Stimulated activated naive B cell treated with anti-CD40 and anti-IgM and Interleukin-4, amounts not matched to agents 10 μg/mL and 1 μg/mL and 100 μg/mL, for 72 hours (primary cell): ENCODE data around the gene SNX8.

Experiments
- ATAC-seq, 2 donors: fragments of 150-1000 bp; cut with Tn5 transposase; replicated peaks; 2 replicates each; pipeline ENCODE4 v1.10.0; 2021; ENCODE audit warnings: moderate library complexity in 1 of 2
- DNase-seq: peaks from one replicate; pipeline ENCODE4 v3.0.0; 2021
- H3K27ac Mint-ChIP-seq: one replicate; pipeline ENCODE4 v1.8.0; 2022; ENCODE audit warnings: mild to moderate bottlenecking, mixed read lengths
- H3K27me3 Mint-ChIP-seq, 2 donors: one replicate each; pipeline ENCODE4 v1.8.0; 2022; ENCODE audit warnings: mixed read lengths in 2 of 2
- H3K36me3 Mint-ChIP-seq, 2 donors: one replicate each; pipeline ENCODE4 v1.8.0; 2022; ENCODE audit warnings: mixed read lengths in 2 of 2, mild to moderate bottlenecking in 1 of 2
- H3K4me1 Mint-ChIP-seq, 2 donors: one replicate each; pipeline ENCODE4 v1.8.0; 2022; ENCODE audit warnings: mixed read lengths in 2 of 2, mild to moderate bottlenecking in 1 of 2
- H3K4me3 Mint-ChIP-seq, 2 donors: one replicate each; pipeline ENCODE4 v1.8.0; 2022; ENCODE audit warnings: mild to moderate bottlenecking in 2 of 2, mixed read lengths in 2 of 2, moderate library complexity in 1 of 2
- H3K9me3 Mint-ChIP-seq, 2 donors: one replicate each; pipeline ENCODE4 v1.8.0; 2022; ENCODE audit warnings: mixed read lengths in 2 of 2, mild to moderate bottlenecking in 1 of 2

SNX8 gene

GRCh38 chr7:2245883-2246675, 68.2 kb downstream of the SNX8 start:
- ATAC-seq (peak in 1 of 2 donors; percentile 3), DNase-seq (no peak)
- Mint-ChIP-seq H3K27me3 (no peaks in the 10 kb centered on the region), H3K4me1 (peaks cover 53 to 92% of the 10 kb centered on the region in 2 donors), H3K27ac (peak overlapping the region; percentile 96), H3K9me3 (no peaks in the 10 kb centered on the region), H3K36me3 (peaks cover 36 to 51% of the 10 kb centered on the region in 2 donors), H3K4me3 (peak overlapping the region; percentile 77 to 83)

- H3K9me3 Mint-ChIP-seq, result no peaks in the 10 kb centered on the region
- H3K27ac Mint-ChIP-seq, result peak overlapping the region; percentile 40
- ATAC-seq, result no peak
Observed at GRCh38 chr7:2244404-2244995, 69.7 kb downstream of the SNX8 start.

GRCh38 chr7:2243458-2243857, 70.8 kb downstream of the SNX8 start:
- Mint-ChIP-seq H3K9me3 (no peaks in the 10 kb centered on the region), H3K36me3 (peaks cover 32 to 46% of the 10 kb centered on the region in 2 donors), H3K4me3 (peak overlapping the region; percentile 99), H3K27ac (peak overlapping the region; percentile 77), H3K4me1 (peaks cover 44 to 89% of the 10 kb centered on the region in 2 donors), H3K27me3 (no peaks in the 10 kb centered on the region)
- ATAC-seq (no peak), DNase-seq (no peak)

More at GRCh38 chr7:2244404-2244995, 69.7 kb downstream of the SNX8 start:
- H3K27me3 Mint-ChIP-seq, result no peaks in the 10 kb centered on the region
- H3K4me3 Mint-ChIP-seq, result peak overlapping the region in 1 of 2 donors; percentile 42
- H3K4me1 Mint-ChIP-seq, result peaks cover 52 to 90% of the 10 kb centered on the region in 2 donors
- no peak for DNase-seq
- H3K36me3 Mint-ChIP-seq, result peaks cover 27 to 44% of the 10 kb centered on the region in 2 donors

- Mint-ChIP-seq H3K27me3 (no peaks in the 10 kb centered on the region), H3K27ac (peak overlapping the region; percentile 99), H3K4me3 (peak overlapping the region; percentile 99), H3K4me1 (peaks cover 44 to 89% of the 10 kb centered on the region in 2 donors), H3K36me3 (peaks cover 35 to 47% of the 10 kb centered on the region in 2 donors), H3K9me3 (no peaks in the 10 kb centered on the region)
- DNase-seq, result no peak
- peak; percentile 39 to 42 for ATAC-seq
Observed at GRCh38 chr7:2242541-2243429, 71.5 kb downstream of the SNX8 start.

GRCh38 chr7:2241580-2242540, 72.4 kb downstream of the SNX8 start, which contains the start of the genes MRM2 and NUDT1:
MRM2 (minus strand) TSS chr7:2242205; CDS start chr7:2242169, 36 bp downstream.
NUDT1 (plus strand) TSS chr7:2242226; CDS start chr7:2244575, 2,349 bp downstream.
- Mint-ChIP-seq H3K27ac (peak within 1 kb of the TSS; percentile 99), H3K4me1 (peaks cover 46 to 89% of the 10 kb centered on the region in 2 donors)

GRCh38 chr7:2239242-2239641, 75.0 kb downstream of the SNX8 start:
- no peak for ATAC-seq
- H3K4me1 Mint-ChIP-seq, result peaks cover 36 to 81% of the 10 kb centered on the region in 2 donors

More at GRCh38 chr7:2241580-2242540, 72.4 kb downstream of the SNX8 start, which contains the start of the genes MRM2 and NUDT1:
- DNase-seq (peak; percentile 76), ATAC-seq (peak; percentile 47 to 59)
- H3K4me3 Mint-ChIP-seq, result peak within 1 kb of the TSS; percentile 99
- peaks cover 42 to 52% of the 10 kb centered on the region in 2 donors for H3K36me3 Mint-ChIP-seq
- H3K27me3 Mint-ChIP-seq, result no peaks in the 10 kb centered on the region
- peaks cover 2 to 4% of the 10 kb centered on the region in 2 donors for H3K9me3 Mint-ChIP-seq

GRCh38 chr7:2237109-2237602, 77.1 kb downstream of the SNX8 start:
- H3K9me3 Mint-ChIP-seq, result peaks cover 4% of the 10 kb centered on the region in 2 donors
- peaks cover 51 to 61% of the 10 kb centered on the region in 2 donors for H3K36me3 Mint-ChIP-seq
- no peaks in the 10 kb centered on the region for H3K27me3 Mint-ChIP-seq
- DNase-seq (peak; percentile 86), ATAC-seq (peak; percentile 93)
- H3K4me3 Mint-ChIP-seq, result peak overlapping the region; percentile 81 to 83
- H3K27ac Mint-ChIP-seq, result peak overlapping the region; percentile 100
- H3K4me1 Mint-ChIP-seq, result peaks cover 37 to 69% of the 10 kb centered on the region in 2 donors

More at GRCh38 chr7:2239242-2239641, 75.0 kb downstream of the SNX8 start:
- H3K27ac Mint-ChIP-seq, result no peak overlapping the region
- no peaks in the 10 kb centered on the region for H3K27me3 Mint-ChIP-seq
- peaks cover 47 to 62% of the 10 kb centered on the region in 2 donors for H3K36me3 Mint-ChIP-seq
- H3K4me3 Mint-ChIP-seq, result peak overlapping the region in 1 of 2 donors; percentile 48
- peaks cover 4% of the 10 kb centered on the region in 2 donors for H3K9me3 Mint-ChIP-seq
- no peak for DNase-seq

GRCh38 chr7:2233926-2234325, 80.3 kb downstream of the SNX8 start:
- no peak for DNase-seq
- ATAC-seq, result no peak
- H3K4me3 Mint-ChIP-seq, result peak overlapping the region; percentile 44 to 48
- peaks cover 54 to 57% of the 10 kb centered on the region in 2 donors for H3K36me3 Mint-ChIP-seq
- H3K27me3 Mint-ChIP-seq, result no peaks in the 10 kb centered on the region
- peaks cover 39 to 68% of the 10 kb centered on the region in 2 donors for H3K4me1 Mint-ChIP-seq
- H3K9me3 Mint-ChIP-seq, result peaks cover 4% of the 10 kb centered on the region in 2 donors
- H3K27ac Mint-ChIP-seq, result no peak overlapping the region

GRCh38 chr7:2232766-2233520, 81.3 kb downstream of the SNX8 start, which contains the start of gene MAD1L1:
MAD1L1 (minus strand) TSS chr7:2232945; CDS start chr7:2230133, 2,812 bp downstream.
- peak within 1 kb of the TSS; percentile 92 to 93 for H3K4me3 Mint-ChIP-seq
- H3K36me3 Mint-ChIP-seq, result peaks cover 51% of the 10 kb centered on the region in 2 donors
- DNase-seq, result peak; percentile 85
- peaks cover 35 to 61% of the 10 kb centered on the region in 2 donors for H3K4me1 Mint-ChIP-seq
- ATAC-seq, result peak; percentile 74 to 79
- peaks cover 4% of the 10 kb centered on the region in 2 donors for H3K9me3 Mint-ChIP-seq
- peak within 1 kb of the TSS; percentile 95 for H3K27ac Mint-ChIP-seq
- no peaks in the 10 kb centered on the region for H3K27me3 Mint-ChIP-seq

- Mint-ChIP-seq H3K27me3 (no peaks in the 10 kb centered on the region), H3K4me1 (peaks cover 32 to 61% of the 10 kb centered on the region in 2 donors), H3K9me3 (peaks cover 2% of the 10 kb centered on the region in 2 donors), H3K4me3 (peak overlapping the region; percentile 92 to 93), H3K36me3 (peaks cover 48 to 50% of the 10 kb centered on the region in 2 donors), H3K27ac (peak overlapping the region; percentile 91)
- ATAC-seq (peak; percentile 41 to 48), DNase-seq (no peak)
Observed at GRCh38 chr7:2231992-2232765, 82.1 kb downstream of the SNX8 start.

- peak overlapping the region in 1 of 2 donors; percentile 28 for H3K4me3 Mint-ChIP-seq
- peaks cover 45 to 52% of the 10 kb centered on the region in 2 donors for H3K36me3 Mint-ChIP-seq
- ATAC-seq (no peak), DNase-seq (no peak)
- H3K4me1 Mint-ChIP-seq, result peaks cover 30 to 58% of the 10 kb centered on the region in 2 donors
- no peaks in the 10 kb centered on the region for H3K27me3 Mint-ChIP-seq
- no peak overlapping the region for H3K27ac Mint-ChIP-seq
- H3K9me3 Mint-ChIP-seq, result no peaks in the 10 kb centered on the region
Observed at GRCh38 chr7:2230882-2231281, 83.4 kb downstream of the SNX8 start.
